Mesothelial cell of epicardium (in vitro differentiated cells): ENCODE results near the gene MUC6. TPM values are rescaled to one million over a fixed set of nuclear protein-coding genes. Genes with fewer than 3 reads are reported as not detected.

ENCODE experiments used
- DNase-seq, 2 experiments: peaks; one replicate each; pipeline ENCODE4 v3.0.0; 2021; ENCODE audit warnings: low spot score in 2 of 2; ENCODE audit not compliant: unreplicated experiment in 2 of 2
- H3K27ac Mint-ChIP-seq: 2 replicates; pipeline ENCODE4 v1.8.0; 2021; ENCODE audit warnings: mixed read lengths
- H3K27me3 Mint-ChIP-seq: 2 replicates; pipeline ENCODE4 v1.8.0; 2021; ENCODE audit warnings: low read depth, mixed read lengths
- H3K36me3 Mint-ChIP-seq: 2 replicates; pipeline ENCODE4 v1.8.0; 2021; ENCODE audit warnings: mixed read lengths
- H3K4me1 Mint-ChIP-seq: 2 replicates; pipeline ENCODE4 v1.8.0; 2021; ENCODE audit warnings: mixed read lengths
- H3K4me3 Mint-ChIP-seq: 2 replicates; pipeline ENCODE4 v1.8.0; 2021; ENCODE audit warnings: mild to moderate bottlenecking, moderate library complexity, mixed read lengths
- H3K9me3 Mint-ChIP-seq: 2 replicates; pipeline ENCODE4 v1.8.0; 2021; ENCODE audit warnings: mixed read lengths
- CTCF ChIP-seq: fragments of 200-600 bp; sonication (generic); IDR thresholded peaks from one replicate; pipeline ENCODE4 v1.5.0; 2021; ENCODE audit warnings: antibody characterized with exemption; ENCODE audit not compliant: unreplicated experiment
- total RNA-seq: library from RNA; stranded (reverse); gene quantifications from 3 replicates; pipeline ENCODE4 v1.2.1, GENCODE V29; 2021

MUC6 gene
- total RNA-seq, 1 donor from 2014 or later: not detected

GRCh38 chr11:963852-964251 lies 72.7 kb downstream of the MUC6 start:
- H3K27me3 Mint-ChIP-seq: no peaks in the 10 kb centered on the region

More at GRCh38 chr11:963852-964251, 72.7 kb downstream of the MUC6 start:
- Mint-ChIP-seq H3K4me1 (peaks cover 6% of the 10 kb centered on the region), H3K4me3 (no peak overlapping the region), H3K9me3 (no peaks in the 10 kb centered on the region), H3K27ac (no peak overlapping the region), H3K36me3 (peaks cover 32% of the 10 kb centered on the region)
- no peak for TF ChIP-seq CTCF
- no peak for DNase-seq

Other genes with a start within 250 kb of the MUC6 start
- not detected in 3 replicates for gene CEND1, start 246.6 kb downstream of the MUC6 start, total RNA-seq
- 34.3 to 37.2 TPM (median 35.7 TPM) in 3 replicates for gene SLC25A22, start 238.4 kb downstream of the MUC6 start, total RNA-seq
- 40.1 to 43.7 TPM (median 43.1 TPM) in 3 replicates for gene PIDD1, start 231.5 kb downstream of the MUC6 start, total RNA-seq
- 1,651 to 1,738 TPM (median 1,657 TPM) in 3 replicates for gene RPLP2, start 226.8 kb downstream of the MUC6 start, total RNA-seq
- gene PNPLA2, start 217.8 kb downstream of the MUC6 start, total RNA-seq: 41.3 to 50.9 TPM (median 50.0 TPM) in 3 replicates
- 9.9 to 10.6 TPM (median 10.0 TPM) in 3 replicates for gene CRACR2B, start 208.8 kb downstream of the MUC6 start, total RNA-seq
- 125 to 142 TPM (median 140 TPM) in 3 replicates for gene CD151, start 203.8 kb downstream of the MUC6 start, total RNA-seq
- gene POLR2L, start 194.2 kb downstream of the MUC6 start, total RNA-seq: 78.7 to 80.2 TPM (median 79.8 TPM) in 3 replicates
- gene TSPAN4, start 193.9 kb downstream of the MUC6 start, total RNA-seq: 94.1 to 98.8 TPM (median 96.6 TPM) in 3 replicates
- 88.3 to 95.9 TPM (median 95.4 TPM) in 3 replicates for gene CHID1, start 125.9 kb downstream of the MUC6 start, total RNA-seq
- gene AP2A2, start 110.8 kb downstream of the MUC6 start, total RNA-seq: 74.9 to 89.1 TPM (median 86.6 TPM) in 3 replicates
- gene MUC2, start 38.2 kb upstream of the MUC6 start, total RNA-seq: 0.02 to 0.07 TPM (median 0.04 TPM) in 3 replicates
- not detected in 3 replicates for gene MUC5AC, start 121.2 kb upstream of the MUC6 start, total RNA-seq
- gene MUC5B, start 186.3 kb upstream of the MUC6 start, total RNA-seq: not detected in 3 replicates